Umbilical cord (tissue), 2 donors: ENCODE measurements around the gene TPD52L1. TPM values are rescaled to one million over a fixed set of nuclear protein-coding genes. Genes with fewer than 3 reads are reported as not detected.
"Not testable (repeated sequence)": the region's sequence is repeated elsewhere in the genome, so short reads cannot be mapped to it uniquely, and the experiment has no call there.

ENCODE experiments used
- DNase-seq: peaks from one replicate; pipeline ENCODE4 v3.0.0-alpha.2; 2015; ENCODE audit warnings: low spot score
- total RNA-seq: library from RNA; depleted of rRNA; stranded (reverse); fragments of >200 nt; gene quantifications from one replicate; pipeline ENCODE4 v1.2.3, GENCODE V29; 2014; ENCODE audit warnings: low replicate concordance; ENCODE audit not compliant: insufficient read depth

TPD52L1 gene
- total RNA-seq, 1 donor from 2014 or later, result 155 TPM

DNA sequence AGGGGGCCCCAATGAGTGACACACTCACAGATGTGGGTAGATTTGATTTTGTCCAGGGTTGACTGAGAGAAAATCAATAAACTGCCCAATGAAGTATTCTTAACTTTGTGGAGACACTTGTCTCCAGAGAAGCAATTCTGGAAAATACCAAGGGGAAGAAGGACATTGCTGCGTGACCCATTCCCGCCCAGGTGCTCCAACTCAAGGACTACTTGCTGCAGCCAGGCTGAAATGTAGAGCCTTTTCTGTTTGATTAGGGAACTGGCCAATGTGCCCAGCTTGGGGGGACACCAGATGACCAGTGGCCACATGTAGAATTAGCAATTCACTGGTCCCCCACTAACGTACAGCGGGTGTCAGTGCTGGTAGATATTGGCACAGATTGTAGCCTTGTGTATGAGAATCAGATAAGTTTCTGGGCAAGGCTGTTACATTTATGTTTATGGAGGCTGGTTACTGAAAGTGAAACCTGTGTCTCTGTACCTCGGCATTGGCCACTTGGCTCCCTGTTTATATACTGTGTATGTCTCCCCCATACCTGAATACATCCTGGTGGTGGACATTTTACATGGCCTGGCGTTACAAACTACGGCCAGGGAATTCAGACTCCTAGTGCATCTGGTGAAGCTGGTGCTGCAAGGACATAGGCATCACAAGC lies 115.9 kb downstream of the TPD52L1 start:
- no peak for DNase-seq

GRCh38 chr6:125270380-125270779 lies 116.8 kb downstream of the TPD52L1 start:
- DNase-seq, result no peak

DNA sequence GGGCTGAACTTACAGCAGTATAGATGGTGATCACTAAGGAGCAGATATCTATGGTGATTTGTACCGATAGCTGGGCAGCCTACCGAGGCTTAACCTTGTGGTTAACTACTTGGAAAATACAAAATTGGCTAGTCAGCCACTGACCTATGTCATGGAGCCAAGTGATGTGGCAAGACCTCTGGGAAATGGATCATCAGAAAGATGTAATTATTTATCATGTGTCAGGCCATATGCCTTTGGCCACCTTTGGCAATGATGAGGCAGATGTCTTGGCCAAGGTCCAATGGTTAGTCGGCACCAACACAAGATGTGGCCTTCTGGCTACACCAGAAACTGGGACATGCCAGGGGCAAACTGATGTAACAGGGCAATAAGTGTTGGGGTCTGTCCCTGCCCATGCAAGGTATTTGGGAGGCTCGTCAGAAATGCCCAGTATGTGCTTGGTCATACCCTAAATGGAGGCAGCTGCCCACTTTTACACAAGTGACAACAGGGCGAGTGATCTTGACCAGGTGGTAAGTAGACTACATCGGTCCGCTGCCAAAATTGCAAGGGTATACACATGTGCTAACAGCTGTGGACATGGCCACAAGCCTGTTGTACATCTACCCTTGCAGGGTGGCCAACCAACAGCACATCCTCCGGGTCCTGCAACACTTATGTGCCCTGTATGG lies 118.0 kb downstream of the TPD52L1 start:
- DNase-seq, result no peak

DNA sequence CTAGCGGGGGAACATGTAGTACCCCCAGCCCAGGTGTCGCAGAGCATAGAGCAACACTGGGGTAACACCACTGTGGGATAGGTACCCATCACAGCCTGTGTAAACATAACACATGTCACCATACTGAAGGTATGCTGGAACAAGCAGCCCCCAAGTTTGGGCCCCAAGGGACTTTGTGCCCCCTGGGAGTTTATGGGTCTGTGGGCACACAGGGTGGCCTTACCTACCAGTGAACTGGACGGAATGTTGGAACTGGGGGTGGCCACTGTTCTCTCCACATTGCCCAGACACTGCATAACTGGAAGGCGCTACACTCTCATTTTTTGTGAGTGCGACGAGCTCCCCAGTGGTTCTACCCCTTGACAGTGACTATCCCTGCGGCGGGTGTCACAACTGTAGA lies 119.7 kb downstream of the TPD52L1 start:
- DNase-seq, result no peak

GRCh38 chr6:125273965-125274364 lies 120.4 kb downstream of the TPD52L1 start:
- DNase-seq, result no peak

DNA sequence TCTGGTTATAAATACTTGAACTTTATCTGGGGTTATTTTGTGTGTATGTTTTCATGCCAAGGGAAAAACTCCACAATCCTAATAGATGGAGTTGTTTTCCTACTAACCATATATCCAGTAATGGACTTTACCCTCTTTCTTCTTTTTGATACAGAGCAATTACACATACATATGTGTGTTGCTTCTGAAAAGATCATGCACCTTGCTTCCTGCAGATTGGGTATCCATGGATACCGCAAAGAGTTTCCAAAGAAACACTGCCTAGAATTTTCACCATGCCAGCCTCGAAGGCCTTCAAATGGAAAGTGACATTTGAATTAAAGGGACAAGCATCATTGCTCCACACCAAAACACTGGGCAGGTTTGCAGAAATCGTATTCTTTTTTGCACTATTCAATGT lies 121.4 kb downstream of the TPD52L1 start:
- no peak for DNase-seq

DNA sequence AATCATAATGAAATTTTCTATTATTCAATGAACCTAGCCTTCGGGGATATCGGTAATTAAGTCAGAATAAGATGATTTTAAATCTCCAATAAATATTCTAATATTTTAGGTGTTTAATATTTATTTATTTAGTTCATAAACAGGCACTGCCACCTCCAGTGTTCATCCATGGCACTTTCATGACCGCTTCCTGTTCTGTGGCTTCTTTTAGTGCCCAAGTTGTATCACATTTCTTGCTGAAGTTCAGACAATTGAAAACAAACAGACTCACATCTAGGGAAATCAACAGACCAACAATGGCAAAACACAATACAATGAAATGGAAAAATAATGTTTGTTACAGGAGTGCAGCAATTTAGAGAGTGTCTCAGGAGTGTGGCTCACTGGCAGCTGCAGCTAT lies 122.2 kb downstream of the TPD52L1 start:
- DNase-seq, result no peak

DNA sequence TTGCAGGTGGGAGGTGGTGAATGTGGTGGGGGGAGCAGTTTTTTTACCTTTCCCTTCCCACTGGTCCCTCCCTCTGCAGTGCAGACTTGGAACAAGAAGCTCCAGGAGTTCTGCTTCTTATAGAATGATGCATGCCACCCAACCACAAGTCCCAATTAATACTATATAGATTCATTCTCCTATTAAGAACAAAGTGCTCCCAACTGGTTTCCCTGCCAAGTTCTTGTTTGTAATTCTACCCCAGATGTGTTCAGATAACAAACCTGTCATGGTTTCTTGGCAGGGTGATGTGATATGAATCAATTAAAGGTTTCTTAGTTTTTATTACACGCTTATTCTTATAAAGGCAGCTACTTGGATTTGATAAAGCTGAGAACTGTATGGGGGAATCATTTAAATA lies 124.3 kb downstream of the TPD52L1 start:
- no peak for DNase-seq

- DNase-seq, result no peak
These were observed 126.4 kb downstream of the TPD52L1 start for GRCh38 chr6:125279961-125280360.

- not testable (repeated sequence) for DNase-seq
These were observed 126.9 kb downstream of the TPD52L1 start for GRCh38 chr6:125280370-125281035.

- not testable (repeated sequence) for DNase-seq
These were observed 128.9 kb downstream of the TPD52L1 start for GRCh38 chr6:125282470-125282869.

DNA sequence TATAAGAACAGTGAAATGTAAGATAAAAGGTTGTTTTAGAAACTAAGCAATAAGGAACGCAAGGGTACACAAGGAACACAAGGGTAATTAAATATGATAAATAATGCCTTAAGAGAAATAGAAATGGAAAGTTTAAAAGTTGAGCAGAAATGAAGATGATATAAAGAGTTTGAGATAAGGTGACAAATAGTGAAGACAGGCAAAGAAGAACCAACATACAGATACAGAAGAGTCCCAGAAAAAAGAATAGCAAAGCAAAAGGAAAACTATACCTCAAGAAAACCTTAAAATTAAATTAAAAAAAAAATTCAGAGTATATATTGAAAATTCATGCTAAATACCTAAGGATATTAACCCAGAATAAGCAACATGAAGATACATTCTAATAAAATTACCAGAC lies 131.8 kb downstream of the TPD52L1 start:
- no peak for DNase-seq

GRCh38 chr6:125285936-125286335 lies 132.4 kb downstream of the TPD52L1 start:
- no peak for DNase-seq

DNA sequence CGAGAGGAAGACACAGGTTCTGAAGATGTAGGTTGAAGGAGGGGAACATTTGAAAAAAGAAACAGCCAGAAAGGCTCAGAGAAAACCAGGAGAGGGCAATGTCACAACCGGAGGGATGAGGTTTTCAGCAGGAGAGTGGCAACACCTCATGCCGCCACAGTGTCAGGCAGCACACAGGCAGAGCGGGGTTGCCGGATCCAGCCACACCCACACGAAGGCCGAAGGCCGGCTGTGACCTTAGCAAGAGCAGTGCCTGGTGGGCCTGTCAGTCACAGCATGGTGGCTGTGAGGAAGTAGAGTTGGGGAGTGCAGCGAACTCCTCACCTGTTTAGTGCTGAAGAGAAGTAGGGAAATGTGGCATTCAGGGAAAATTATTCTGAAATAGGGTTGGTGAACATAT lies 134.1 kb downstream of the TPD52L1 start:
- DNase-seq, result no peak

DNA sequence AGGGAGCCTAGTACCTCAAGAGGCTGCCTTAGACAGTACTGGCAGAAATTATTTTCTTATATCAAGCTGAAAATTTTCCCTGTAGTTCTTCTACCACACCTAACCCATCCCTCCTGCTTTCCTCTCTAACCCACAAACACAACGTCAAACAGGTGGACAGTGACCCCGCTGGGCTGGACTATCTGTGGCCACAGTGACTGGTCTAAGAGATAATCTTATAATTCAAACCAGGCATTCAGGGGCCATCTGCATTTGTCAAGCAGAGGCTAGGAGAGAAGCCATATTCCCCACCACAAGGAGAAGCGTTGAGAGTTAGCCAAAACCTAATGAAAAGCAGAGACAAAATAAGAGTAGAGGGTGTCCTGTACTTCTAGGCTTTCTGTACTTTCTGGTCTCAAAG lies 140.0 kb downstream of the TPD52L1 start:
- DNase-seq, result no peak

GRCh38 chr6:125294036-125294435 lies 140.5 kb downstream of the TPD52L1 start:
- no peak for DNase-seq

DNA sequence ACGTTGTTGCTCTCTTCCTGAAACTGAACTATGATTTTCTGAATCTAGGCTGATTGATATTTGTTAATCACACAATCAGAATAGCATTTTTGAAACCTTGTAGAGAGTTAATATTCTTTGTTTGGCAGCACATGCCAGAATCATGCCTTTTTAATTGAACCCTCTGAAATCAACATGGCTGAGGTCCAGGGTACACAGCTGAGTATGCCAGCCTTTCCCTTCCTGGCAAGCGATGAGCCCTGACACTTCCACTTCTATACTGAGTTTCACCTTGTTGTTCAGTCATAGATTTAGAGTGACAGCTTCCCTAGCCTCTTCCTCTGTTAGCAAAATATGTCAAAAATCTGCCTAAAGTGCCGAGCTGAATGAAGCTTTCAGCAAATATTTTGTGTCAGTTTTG lies 141.4 kb downstream of the TPD52L1 start:
- DNase-seq, result no peak

DNA sequence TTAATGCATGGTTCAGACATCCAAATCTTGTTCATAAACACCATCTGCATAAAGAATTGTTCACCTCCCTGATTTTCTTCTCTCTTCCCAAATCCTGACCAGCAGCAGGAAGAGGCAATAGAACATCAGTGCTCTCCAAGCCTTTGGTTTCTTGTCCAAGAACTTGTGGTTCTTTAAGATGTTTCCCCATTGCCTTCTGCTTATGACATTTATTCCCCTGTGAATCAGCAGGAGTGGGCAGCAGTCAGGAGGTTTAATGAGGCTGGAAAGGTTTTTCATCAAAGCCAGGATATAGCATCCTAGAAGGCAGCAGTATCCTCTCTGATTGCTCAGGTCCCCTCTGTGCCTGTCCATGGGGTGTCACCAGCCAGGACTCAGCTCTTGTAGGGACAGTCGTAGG lies 142.9 kb downstream of the TPD52L1 start:
- DNase-seq, result no peak

GRCh38 chr6:125299257-125299656 lies 145.7 kb downstream of the TPD52L1 start:
- DNase-seq, result no peak

DNA sequence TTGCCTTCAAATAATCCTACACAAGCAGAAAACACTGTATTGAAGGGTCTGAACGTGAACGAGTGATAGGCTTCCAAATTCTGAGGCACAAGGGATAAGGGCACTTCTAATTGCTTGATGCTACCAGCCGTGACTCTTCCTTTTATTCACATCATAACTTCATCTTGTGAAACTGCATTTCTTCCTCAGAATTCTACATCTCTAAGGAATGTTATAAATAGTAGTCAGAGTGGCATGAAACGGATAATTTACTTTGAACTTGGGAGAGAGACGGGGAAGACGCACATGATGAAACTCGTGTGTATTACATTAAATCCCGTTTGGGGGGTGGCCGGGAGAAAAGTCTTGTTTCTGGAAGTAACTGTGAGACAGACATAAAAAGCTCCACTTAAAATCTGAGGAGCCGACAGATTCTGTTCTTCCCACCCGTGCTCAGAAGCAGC lies 147.4 kb downstream of the TPD52L1 start:
- DNase-seq, result peak; percentile 52

GRCh38 chr6:125301435-125302391 lies 148.1 kb downstream of the TPD52L1 start, which contains the start of gene HDDC2:
HDDC2 (minus strand) TSS chr6:125301967; CDS start chr6:125301932, 35 bp downstream.
- peak; percentile 81 for DNase-seq
